Measurements from ENCODE around the gene TMEM81.

TMEM81 gene

GRCh38 chr1:205064741-205065316, 19.4 kb downstream of the TMEM81 start:
- Histone ChIP-seq H3K9me2 (replicated peaks; ENCODE audit: control insufficient read depth, low read length) (no peaks in the 10 kb centered on the region), H3K4me3 (ENCODE audit: low read length) (no peak overlapping the region), H3F3A (ENCODE audit: control insufficient read depth, insufficient read depth) (no peaks in the 10 kb centered on the region), H3K36me3 (ENCODE audit: control insufficient read depth, low read length) (no peaks in the 10 kb centered on the region), H3K4me1 (ENCODE audit: control insufficient read depth, low read length) (no peaks in the 10 kb centered on the region), H3K27ac (ENCODE audit: low read depth, low read length) (no peak overlapping the region), H3K9me3 (ENCODE audit: control insufficient read depth, insufficient read depth, low read length) (no peaks in the 10 kb centered on the region), H3K27me3 (ENCODE audit: control insufficient read depth, low read length) (no peaks in the 10 kb centered on the region), H3K4me2 (ENCODE audit: low read length) (no peak overlapping the region), H4K20me1 (ENCODE audit: control insufficient read depth, insufficient read depth, low read depth, low read length) (no peaks in the 10 kb centered on the region), H3K79me2 (ENCODE audit: control insufficient read depth, low read length) (no peaks in the 10 kb centered on the region)
- TF ChIP-seq EZH2phosphoT487 (IDR thresholded peaks at IDR 0.05; ENCODE audit: borderline replicate concordance, low read length) = no peak
- TF ChIP-seq CTCF (IDR thresholded peaks at IDR 0.05; ENCODE audit: low read depth, low read length, poor library complexity, severe bottlenecking) = no peak

DNA sequence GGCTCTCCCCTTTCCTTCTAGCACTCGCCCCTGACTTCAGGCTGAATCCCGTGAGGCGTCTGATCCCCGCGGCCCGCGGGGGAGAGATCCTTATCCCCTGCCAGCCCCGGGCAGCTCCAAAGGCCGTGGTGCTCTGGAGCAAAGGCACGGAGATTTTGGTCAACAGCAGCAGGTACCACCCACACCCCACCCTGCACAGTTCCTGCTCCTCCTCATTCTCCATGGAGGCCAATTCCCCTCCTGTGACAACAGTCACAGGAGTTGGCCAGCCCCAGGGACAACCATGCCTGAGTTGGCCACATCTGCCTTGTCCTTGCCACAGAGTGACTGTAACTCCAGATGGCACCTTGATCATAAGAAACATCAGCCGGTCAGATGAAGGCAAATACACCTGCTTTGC, 20.0 kb downstream of the TMEM81 start:
- Histone ChIP-seq H3K27me3 (ENCODE audit: control insufficient read depth, low read length) (no peaks in the 10 kb centered on the region), H3K4me2 (ENCODE audit: low read length) (no peak overlapping the region), H4K20me1 (ENCODE audit: control insufficient read depth, insufficient read depth, low read depth, low read length) (no peaks in the 10 kb centered on the region), H3K9me2 (replicated peaks; ENCODE audit: control insufficient read depth, low read length) (no peaks in the 10 kb centered on the region), H3K4me3 (ENCODE audit: low read length) (no peak overlapping the region), H3F3A (ENCODE audit: control insufficient read depth, insufficient read depth) (no peaks in the 10 kb centered on the region), H3K36me3 (ENCODE audit: control insufficient read depth, low read length) (no peaks in the 10 kb centered on the region), H3K27ac (ENCODE audit: low read depth, low read length) (no peak overlapping the region), H3K4me1 (ENCODE audit: control insufficient read depth, low read length) (no peaks in the 10 kb centered on the region), H3K9me3 (ENCODE audit: control insufficient read depth, insufficient read depth, low read length) (no peaks in the 10 kb centered on the region), H3K79me2 (ENCODE audit: control insufficient read depth, low read length) (no peaks in the 10 kb centered on the region)
- TF ChIP-seq EZH2phosphoT487 (IDR thresholded peaks at IDR 0.05; ENCODE audit: borderline replicate concordance, low read length) (no peak), CTCF (IDR thresholded peaks at IDR 0.05; ENCODE audit: low read depth, low read length, poor library complexity, severe bottlenecking) (no peak)

DNA sequence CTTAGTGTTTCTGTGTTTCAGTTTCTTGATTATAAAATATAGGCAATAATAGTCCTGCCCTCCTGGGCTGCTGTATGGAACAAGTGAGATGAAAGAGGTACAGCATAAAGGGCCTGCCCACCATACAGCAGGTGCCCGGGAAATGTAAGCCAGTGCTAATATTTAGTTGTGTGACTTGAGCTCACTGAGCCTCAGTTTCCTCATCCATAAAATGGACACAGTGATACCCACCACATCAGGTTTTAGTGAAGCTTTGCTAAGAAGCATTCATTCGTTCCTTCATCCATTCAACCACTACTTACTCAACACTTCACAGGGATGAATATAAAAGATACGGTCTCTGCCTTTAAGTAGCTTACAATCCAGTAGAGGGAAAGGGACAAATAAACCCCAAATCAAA, 21.4 kb downstream of the TMEM81 start:
- H3K27me3 ChIP-seq (ENCODE audit: control insufficient read depth, low read length) = no peaks in the 10 kb centered on the region
- TF ChIP-seq EZH2phosphoT487 (IDR thresholded peaks at IDR 0.05; ENCODE audit: borderline replicate concordance, low read length) = no peak
- H3K79me2 ChIP-seq (ENCODE audit: control insufficient read depth, low read length) = no peaks in the 10 kb centered on the region
- no peak overlapping the region for H3K4me3 ChIP-seq (ENCODE audit: low read length)
- no peaks in the 10 kb centered on the region for H3K9me3 ChIP-seq (ENCODE audit: control insufficient read depth, insufficient read depth, low read length)
- no peak overlapping the region for H3K4me2 ChIP-seq (ENCODE audit: low read length)
- H4K20me1 ChIP-seq (ENCODE audit: control insufficient read depth, insufficient read depth, low read depth, low read length) = no peaks in the 10 kb centered on the region
- no peaks in the 10 kb centered on the region for H3K9me2 ChIP-seq (replicated peaks; ENCODE audit: control insufficient read depth, low read length)
- no peaks in the 10 kb centered on the region for H3K36me3 ChIP-seq (ENCODE audit: control insufficient read depth, low read length)
- no peaks in the 10 kb centered on the region for H3K4me1 ChIP-seq (ENCODE audit: control insufficient read depth, low read length)
- no peak overlapping the region for H3K27ac ChIP-seq (ENCODE audit: low read depth, low read length)
- no peaks in the 10 kb centered on the region for H3F3A ChIP-seq (ENCODE audit: control insufficient read depth, insufficient read depth)

GRCh38 chr1:205062319-205062718, 21.9 kb downstream of the TMEM81 start:
- no peak overlapping the region for H3K4me3 ChIP-seq (ENCODE audit: low read length)

More at GRCh38 chr1:205062319-205062718, 21.9 kb downstream of the TMEM81 start:
- Histone ChIP-seq H3K36me3 (ENCODE audit: control insufficient read depth, low read length) (no peaks in the 10 kb centered on the region), H3K79me2 (ENCODE audit: control insufficient read depth, low read length) (no peaks in the 10 kb centered on the region), H3K4me1 (ENCODE audit: control insufficient read depth, low read length) (no peaks in the 10 kb centered on the region), H3K27ac (ENCODE audit: low read depth, low read length) (no peak overlapping the region), H3K9me3 (ENCODE audit: control insufficient read depth, insufficient read depth, low read length) (no peaks in the 10 kb centered on the region), H3K4me2 (ENCODE audit: low read length) (no peak overlapping the region), H3F3A (ENCODE audit: control insufficient read depth, insufficient read depth) (no peaks in the 10 kb centered on the region), H4K20me1 (ENCODE audit: control insufficient read depth, insufficient read depth, low read depth, low read length) (no peaks in the 10 kb centered on the region), H3K9me2 (replicated peaks; ENCODE audit: control insufficient read depth, low read length) (no peaks in the 10 kb centered on the region), H3K27me3 (ENCODE audit: control insufficient read depth, low read length) (no peaks in the 10 kb centered on the region)
- TF ChIP-seq EZH2phosphoT487 (IDR thresholded peaks at IDR 0.05; ENCODE audit: borderline replicate concordance, low read length) (no peak), CTCF (IDR thresholded peaks at IDR 0.05; ENCODE audit: low read depth, low read length, poor library complexity, severe bottlenecking) (no peak)
